Activated CD4-positive, alpha-beta T cell treated with anti-CD3 and anti-CD28 coated beads, Interleukin-2, amount 10 ng/mL, durations not matched to agents 24 days and 14 days (primary cell): Measurements from ENCODE around the gene RHOV. TPM values are rescaled to one million over a fixed set of nuclear protein-coding genes. Genes with fewer than 3 reads are reported as not detected.
"Not testable (repeated sequence)": the region's sequence is repeated elsewhere in the genome, so short reads cannot be mapped to it uniquely, and the experiment has no call there.

Source experiments
- DNase-seq: peaks from one replicate; pipeline ENCODE4 v3.0.0; 2022
- H3K27ac Mint-ChIP-seq: one replicate; pipeline ENCODE4 v1.8.0; 2022; ENCODE audit warnings: mild to moderate bottlenecking, mixed read lengths
- H3K27me3 Mint-ChIP-seq: one replicate; pipeline ENCODE4 v1.8.0; 2022; ENCODE audit warnings: mixed read lengths
- H3K36me3 Mint-ChIP-seq: one replicate; pipeline ENCODE4 v1.8.0; 2022; ENCODE audit warnings: low read depth, mild to moderate bottlenecking, mixed read lengths
- H3K4me1 Mint-ChIP-seq: one replicate; pipeline ENCODE4 v1.8.0; 2021; ENCODE audit warnings: mixed read lengths
- H3K4me3 Mint-ChIP-seq: one replicate; pipeline ENCODE4 v1.8.0; 2022; ENCODE audit warnings: mild to moderate bottlenecking, moderate library complexity, mixed read lengths
- H3K9me3 Mint-ChIP-seq: one replicate; pipeline ENCODE4 v1.8.0; 2021; ENCODE audit warnings: mixed read lengths
- intact Hi-C: fragments of 100-400 bp; cut with micrococcal nuclease; formaldehyde crosslinking; loops from one replicate; pipeline ENCODE4 v1.15.1; 2023
- total RNA-seq: library from RNA; stranded (reverse); gene quantifications from 2 replicates; pipeline ENCODE4 v1.2.3, GENCODE V29; 2022

RHOV gene
- total RNA-seq, 1 donor from 2014 or later = 1.0 TPM

- Mint-ChIP-seq H3K36me3 (no peaks in the 10 kb centered on the region), H3K4me1 (peaks cover 29% of the 10 kb centered on the region), H3K27ac (no peak overlapping the region), H3K4me3 (no peak overlapping the region), H3K9me3 (no peaks in the 10 kb centered on the region), H3K27me3 (peaks cover 13% of the 10 kb centered on the region)
- intact Hi-C loops = no loop called here
- DNase-seq = no peak
Observed at GRCh38 chr15:40875991-40876730, 2.1 kb upstream of the RHOV start.

- no peaks in the 10 kb centered on the region for H3K9me3 Mint-ChIP-seq
- H3K36me3 Mint-ChIP-seq = no peaks in the 10 kb centered on the region
- H3K27me3 Mint-ChIP-seq = peaks cover 18% of the 10 kb centered on the region
- peak overlapping the region; percentile 89 for H3K4me3 Mint-ChIP-seq
- H3K4me1 Mint-ChIP-seq = peaks cover 26% of the 10 kb centered on the region
- DNase-seq = no peak
- intact Hi-C loops = no loop called here
- peak overlapping the region; percentile 20 for H3K27ac Mint-ChIP-seq
Observed at GRCh38 chr15:40872791-40873693, 992 bp downstream of the RHOV start.

- Mint-ChIP-seq H3K36me3 (no peaks in the 10 kb centered on the region), H3K27ac (no peak overlapping the region), H3K4me1 (peaks cover 26% of the 10 kb centered on the region), H3K4me3 (peak overlapping the region; percentile 16), H3K27me3 (peaks cover 18% of the 10 kb centered on the region), H3K9me3 (no peaks in the 10 kb centered on the region)
- DNase-seq = no peak
- intact Hi-C loops = no loop called here
Observed at GRCh38 chr15:40871749-40872617, 2.1 kb downstream of the RHOV start.

- DNase-seq = no peak
- intact Hi-C loops = no loop called here
- H3K9me3 Mint-ChIP-seq = no peaks in the 10 kb centered on the region
- H3K4me3 Mint-ChIP-seq = no peak overlapping the region
- H3K36me3 Mint-ChIP-seq = no peaks in the 10 kb centered on the region
- H3K4me1 Mint-ChIP-seq = peaks cover 26% of the 10 kb centered on the region
- peaks cover 20% of the 10 kb centered on the region for H3K27me3 Mint-ChIP-seq
- H3K27ac Mint-ChIP-seq = no peak overlapping the region
Observed at GRCh38 chr15:40870716-40871115, 3.3 kb downstream of the RHOV start.

- H3K36me3 Mint-ChIP-seq = no peaks in the 10 kb centered on the region
- no peaks in the 10 kb centered on the region for H3K9me3 Mint-ChIP-seq
- H3K27me3 Mint-ChIP-seq = peaks cover 20% of the 10 kb centered on the region
- no peak for DNase-seq
- no peak overlapping the region for H3K4me3 Mint-ChIP-seq
- intact Hi-C loops = no loop called here
- H3K27ac Mint-ChIP-seq = peak overlapping the region; percentile 20
- peaks cover 26% of the 10 kb centered on the region for H3K4me1 Mint-ChIP-seq
Observed at GRCh38 chr15:40869686-40870085, 4.3 kb downstream of the RHOV start.

GRCh38 chr15:40867199-40867598, 6.8 kb downstream of the RHOV start:
- intact Hi-C loops = no loop called here
- Mint-ChIP-seq H3K4me1 (peaks cover 15% of the 10 kb centered on the region), H3K36me3 (no peaks in the 10 kb centered on the region), H3K27ac (no peak overlapping the region), H3K9me3 (no peaks in the 10 kb centered on the region), H3K4me3 (no peak overlapping the region), H3K27me3 (peaks cover 10% of the 10 kb centered on the region)
- no peak for DNase-seq

- peaks cover 8% of the 10 kb centered on the region for H3K4me1 Mint-ChIP-seq
- H3K27me3 Mint-ChIP-seq = peaks cover 8% of the 10 kb centered on the region
- no peak overlapping the region for H3K4me3 Mint-ChIP-seq
- no peak overlapping the region for H3K27ac Mint-ChIP-seq
- no peak for DNase-seq
- H3K36me3 Mint-ChIP-seq = no peaks in the 10 kb centered on the region
- intact Hi-C loops = no loop called here
- H3K9me3 Mint-ChIP-seq = no peaks in the 10 kb centered on the region
Observed at GRCh38 chr15:40863660-40864270, 10.3 kb downstream of the RHOV start.

GRCh38 chr15:40861147-40861546, 12.9 kb downstream of the RHOV start:
- H3K9me3 Mint-ChIP-seq, H3K27ac Mint-ChIP-seq, H3K36me3 Mint-ChIP-seq, intact Hi-C loops, DNase-seq, H3K27me3 Mint-ChIP-seq, H3K4me3 Mint-ChIP-seq: not testable (repeated sequence)
- peaks cover 15% of the 10 kb centered on the region for H3K4me1 Mint-ChIP-seq

- H3K4me1 Mint-ChIP-seq = peaks cover 15% of the 10 kb centered on the region
- H3K27ac Mint-ChIP-seq = no peak overlapping the region
- no peaks in the 10 kb centered on the region for H3K9me3 Mint-ChIP-seq
- H3K36me3 Mint-ChIP-seq = no peaks in the 10 kb centered on the region
- peaks cover 6% of the 10 kb centered on the region for H3K27me3 Mint-ChIP-seq
- DNase-seq = peak; percentile 96
- intact Hi-C loops = loop anchor here (1.0 kb wide), 1 partner anchor 15 kb away; the partner anchor contains the start of gene RHOV
- no peak overlapping the region for H3K4me3 Mint-ChIP-seq
Observed at GRCh38 chr15:40859206-40859851, 14.7 kb downstream of the RHOV start.

- H3K4me3 Mint-ChIP-seq = no peak overlapping the region
- no peaks in the 10 kb centered on the region for H3K36me3 Mint-ChIP-seq
- H3K27ac Mint-ChIP-seq = no peak overlapping the region
- no peak for DNase-seq
- peaks cover 15% of the 10 kb centered on the region for H3K4me1 Mint-ChIP-seq
- intact Hi-C loops = loop anchor here (1.0 kb wide), 1 partner anchor 16 kb away; the partner anchor contains the start of gene RHOV
- H3K27me3 Mint-ChIP-seq = peaks cover 6% of the 10 kb centered on the region
- no peaks in the 10 kb centered on the region for H3K9me3 Mint-ChIP-seq
Observed at GRCh38 chr15:40858706-40859105, 15.3 kb downstream of the RHOV start.

- DNase-seq = peak; percentile 96
- H3K4me1 Mint-ChIP-seq = peaks cover 15% of the 10 kb centered on the region
- no peak overlapping the region for H3K4me3 Mint-ChIP-seq
Observed at GRCh38 chr15:40857601-40858341, 16.3 kb downstream of the RHOV start.

GRCh38 chr15:40856746-40857145, 17.3 kb downstream of the RHOV start:
- no peak for DNase-seq
- Mint-ChIP-seq H3K4me3 (no peak overlapping the region), H3K27me3 (peaks cover 3% of the 10 kb centered on the region), H3K36me3 (no peaks in the 10 kb centered on the region), H3K27ac (no peak overlapping the region), H3K9me3 (no peaks in the 10 kb centered on the region), H3K4me1 (peaks cover 15% of the 10 kb centered on the region)
- intact Hi-C loops = loop anchor here (1.0 kb wide), 2 partner anchors 38 to 294 kb away; partner anchors contain the start of gene VPS18

More at GRCh38 chr15:40857601-40858341, 16.3 kb downstream of the RHOV start:
- Mint-ChIP-seq H3K9me3 (no peaks in the 10 kb centered on the region), H3K27ac (no peak overlapping the region), H3K27me3 (peaks cover 4% of the 10 kb centered on the region), H3K36me3 (no peaks in the 10 kb centered on the region)
- intact Hi-C loops = loop anchor here (1.0 kb wide), 2 partner anchors 37 to 293 kb away; partner anchors contain the start of gene VPS18
